ENCODE results near the gene PLB1. TPM values are rescaled to one million over a fixed set of nuclear protein-coding genes. Genes with fewer than 3 reads are reported as not detected.

Gene PLB1
- total RNA-seq, 1 donor from 2014 or later: 0.64 TPM

DNA sequence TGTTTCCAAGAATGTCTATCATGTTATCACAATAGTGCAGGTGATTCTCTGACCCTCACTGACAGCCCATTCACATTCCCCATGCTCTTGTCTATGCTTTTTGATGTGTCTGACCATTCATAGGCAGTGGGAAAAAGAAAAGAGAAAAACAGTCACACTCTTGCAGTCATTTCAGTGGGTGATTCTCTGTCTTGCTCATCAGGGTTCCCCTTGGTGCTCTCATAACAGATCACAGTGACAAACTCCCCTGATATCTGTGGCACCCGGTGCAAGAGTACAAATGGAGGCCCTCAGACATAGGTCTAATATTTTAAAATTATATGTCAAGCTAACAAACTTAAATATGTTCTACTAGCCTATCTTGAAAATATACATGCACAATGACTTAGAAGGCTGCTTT lies 183.1 kb downstream of the PLB1 start:
- Mint-ChIP-seq H3K27me3 (no peaks in the 10 kb centered on the region), H3K9me3 (no peaks in the 10 kb centered on the region), H3K27ac (no peak overlapping the region), H3K4me3 (no peak overlapping the region), H3K36me3 (ENCODE audit: low read depth) (no peaks in the 10 kb centered on the region), H3K4me1 (peaks cover 14% of the 10 kb centered on the region)
- POLR2A ChIA-PET: interaction anchor here (0.5 kb wide), 1 partner anchor 53 kb away, joined by 3 read pairs; no protein-coding TSS in a partner anchor
- intact Hi-C loops (cut with micrococcal nuclease): no loop called here
- CTCF ChIA-PET: no interaction called here
- TF ChIP-seq, protein P1, sequence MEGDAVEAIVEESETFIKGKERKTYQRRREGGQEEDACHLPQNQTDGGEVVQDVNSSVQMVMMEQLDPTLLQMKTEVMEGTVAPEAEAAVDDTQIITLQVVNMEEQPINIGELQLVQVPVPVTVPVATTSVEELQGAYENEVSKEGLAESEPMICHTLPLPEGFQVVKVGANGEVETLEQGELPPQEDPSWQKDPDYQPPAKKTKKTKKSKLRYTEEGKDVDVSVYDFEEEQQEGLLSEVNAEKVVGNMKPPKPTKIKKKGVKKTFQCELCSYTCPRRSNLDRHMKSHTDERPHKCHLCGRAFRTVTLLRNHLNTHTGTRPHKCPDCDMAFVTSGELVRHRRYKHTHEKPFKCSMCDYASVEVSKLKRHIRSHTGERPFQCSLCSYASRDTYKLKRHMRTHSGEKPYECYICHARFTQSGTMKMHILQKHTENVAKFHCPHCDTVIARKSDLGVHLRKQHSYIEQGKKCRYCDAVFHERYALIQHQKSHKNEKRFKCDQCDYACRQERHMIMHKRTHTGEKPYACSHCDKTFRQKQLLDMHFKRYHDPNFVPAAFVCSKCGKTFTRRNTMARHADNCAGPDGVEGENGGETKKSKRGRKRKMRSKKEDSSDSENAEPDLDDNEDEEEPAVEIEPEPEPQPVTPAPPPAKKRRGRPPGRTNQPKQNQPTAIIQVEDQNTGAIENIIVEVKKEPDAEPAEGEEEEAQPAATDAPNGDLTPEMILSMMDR (IDR thresholded peaks at IDR 0.05): no peak
- DNase-seq (no peak), ATAC-seq (ENCODE audit: low read depth) (no peak)

DNA sequence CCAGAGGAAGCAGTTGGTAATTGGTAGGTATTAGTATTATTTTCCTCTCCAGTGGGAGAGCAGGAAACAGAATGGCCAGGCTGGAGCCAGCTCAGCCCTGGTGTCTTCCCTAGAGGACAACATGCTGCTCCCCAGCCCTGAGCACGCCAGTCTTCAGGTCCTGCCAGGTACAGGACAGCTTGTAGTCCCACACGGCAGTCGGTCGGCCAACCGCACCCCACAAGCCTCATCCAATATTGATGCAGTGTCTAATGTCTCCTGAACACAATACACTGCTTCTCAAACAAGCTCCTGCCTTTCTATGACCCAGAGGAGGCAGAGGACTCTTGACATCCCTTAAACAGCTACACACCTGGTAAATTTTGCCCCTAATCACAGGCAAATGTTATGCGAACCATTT lies 184.8 kb downstream of the PLB1 start:
- peak overlapping the region; percentile 5 for H3K27ac Mint-ChIP-seq
- TF ChIP-seq, protein P1 (IDR thresholded peaks at IDR 0.05): no peak
- ChIA-PET POLR2A (interaction anchor here (0.5 kb wide), 1 partner anchor 82 kb away, joined by 3 read pairs; no protein-coding TSS in a partner anchor), CTCF (no interaction called here)
- ATAC-seq (ENCODE audit: low read depth) (no peak), DNase-seq (no peak)
- H3K27me3 Mint-ChIP-seq: no peaks in the 10 kb centered on the region
- intact Hi-C loops (cut with micrococcal nuclease): loop anchor here (1.0 to 5.0 kb wide), 2 partner anchors 71 to 88 kb away; partner anchors contain the start of gene PPP1CB
- no peaks in the 10 kb centered on the region for H3K36me3 Mint-ChIP-seq (ENCODE audit: low read depth)
- peaks cover 14% of the 10 kb centered on the region for H3K4me1 Mint-ChIP-seq
- H3K9me3 Mint-ChIP-seq: no peaks in the 10 kb centered on the region
- H3K4me3 Mint-ChIP-seq: no peak overlapping the region

DNA sequence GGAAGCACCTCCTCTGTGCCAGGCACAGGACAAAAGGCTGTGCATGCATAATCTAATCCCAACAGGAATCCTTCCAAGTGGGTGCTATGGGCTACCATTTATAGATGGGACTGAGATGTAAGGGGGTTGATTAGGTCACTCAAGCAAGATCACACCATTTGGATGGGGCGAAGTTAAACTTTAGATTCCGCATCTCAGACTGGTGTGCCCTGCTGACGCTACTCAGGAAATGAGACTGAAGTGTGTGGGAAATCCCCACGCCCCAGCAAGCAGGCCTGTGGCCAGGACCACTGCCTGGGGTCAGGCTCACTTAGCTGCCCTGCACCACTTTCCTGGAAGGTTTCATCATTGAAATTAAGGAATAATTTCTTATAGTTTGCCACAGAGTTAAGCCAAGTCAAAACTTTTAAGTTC lies 185.3 kb downstream of the PLB1 start:
- peak; percentile 95 for ATAC-seq (ENCODE audit: low read depth)
- H3K27me3 Mint-ChIP-seq: no peaks in the 10 kb centered on the region
- peak overlapping the region; percentile 5 for H3K27ac Mint-ChIP-seq
- H3K36me3 Mint-ChIP-seq (ENCODE audit: low read depth): no peaks in the 10 kb centered on the region
- no peaks in the 10 kb centered on the region for H3K9me3 Mint-ChIP-seq
- H3K4me3 Mint-ChIP-seq: no peak overlapping the region
- DNase-seq: peak; percentile 25
- TF ChIP-seq, protein P1 (IDR thresholded peaks at IDR 0.05): no peak
- ChIA-PET POLR2A (interaction anchor here (0.5 to 0.6 kb wide), 3 partner anchors 69 to 213 kb away, joined by 3 to 5 read pairs (median 3); partner anchors contain the start of gene WDR43), CTCF (no interaction called here)
- intact Hi-C loops (cut with micrococcal nuclease): loop anchor here (1.0 to 5.0 kb wide), 2 partner anchors 70 to 89 kb away; partner anchors contain the start of gene PPP1CB
- H3K4me1 Mint-ChIP-seq: peaks cover 14% of the 10 kb centered on the region

DNA sequence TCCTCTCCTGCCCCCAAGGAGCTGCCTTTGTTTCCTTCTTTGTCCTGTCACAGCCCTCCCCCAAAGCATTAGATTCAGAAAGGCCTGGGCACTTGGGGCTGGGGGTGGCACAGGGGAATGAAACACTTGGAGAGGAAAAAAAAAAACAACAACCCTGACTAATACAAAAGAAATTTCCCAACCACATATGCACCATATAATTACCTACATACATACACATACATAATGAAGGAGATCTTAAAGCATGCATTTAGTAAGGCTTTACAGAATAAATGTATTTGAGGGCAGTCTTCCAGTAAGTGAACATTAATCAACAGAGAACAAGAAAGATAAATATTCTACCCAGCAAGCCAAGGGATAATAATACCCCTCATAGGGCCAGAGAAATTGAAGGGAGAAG lies 185.7 kb downstream of the PLB1 start:
- POLR2A ChIA-PET: interaction anchor here (0.5 to 0.6 kb wide), 2 partner anchors 70 to 213 kb away, joined by 3 to 5 read pairs; partner anchors contain the start of gene WDR43
- H3K4me1 Mint-ChIP-seq: peaks cover 14% of the 10 kb centered on the region
- DNase-seq: no peak
- no peak for ATAC-seq (ENCODE audit: low read depth)
- intact Hi-C loops (cut with micrococcal nuclease): loop anchor here (1.0 to 5.0 kb wide), 2 partner anchors 70 to 89 kb away; partner anchors contain the start of gene PPP1CB
- no peak overlapping the region for H3K4me3 Mint-ChIP-seq
- TF ChIP-seq, protein P1 (IDR thresholded peaks at IDR 0.05): no peak
- no peaks in the 10 kb centered on the region for H3K9me3 Mint-ChIP-seq
- H3K27me3 Mint-ChIP-seq: no peaks in the 10 kb centered on the region
- H3K27ac Mint-ChIP-seq: peak overlapping the region; percentile 5
- no peaks in the 10 kb centered on the region for H3K36me3 Mint-ChIP-seq (ENCODE audit: low read depth)
- CTCF ChIA-PET: interaction anchor here (1.3 kb wide), 1 partner anchor 87 kb away, joined by 4 read pairs; no protein-coding TSS in a partner anchor

DNA sequence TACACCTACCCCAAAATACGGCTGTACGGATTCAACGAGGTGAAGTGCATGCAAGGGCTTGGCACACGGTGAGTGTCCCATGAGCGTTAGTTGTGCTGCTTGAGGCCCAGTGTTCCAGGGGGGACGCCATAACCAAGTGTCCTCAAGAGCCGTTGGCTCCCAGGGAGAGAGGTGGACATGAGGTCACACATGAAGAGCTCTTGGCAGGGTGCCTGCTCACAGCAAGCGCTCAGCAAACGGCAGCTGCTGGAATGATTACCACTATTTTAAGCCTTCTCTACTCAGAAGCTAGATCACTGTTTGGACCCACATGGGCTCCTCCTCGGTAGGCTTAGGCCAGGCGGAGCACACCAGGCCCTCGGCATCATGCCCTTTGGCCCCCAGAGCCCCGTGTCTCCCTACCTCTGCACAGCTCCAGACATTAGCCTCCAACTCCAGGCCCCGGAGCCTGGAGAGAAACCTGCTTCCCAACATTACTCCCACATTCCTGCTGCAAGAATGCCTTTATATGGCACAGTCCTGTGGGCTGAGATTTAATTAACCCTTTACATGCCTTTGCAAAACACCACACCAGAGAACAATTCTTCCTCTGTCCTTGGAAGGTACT lies 187.3 kb downstream of the PLB1 start:
- Mint-ChIP-seq H3K27ac (peak overlapping the region; percentile 6), H3K4me1 (peaks cover 14% of the 10 kb centered on the region)
- intact Hi-C loops (cut with micrococcal nuclease): loop anchor here (5.0 kb wide), 1 partner anchor 91 kb away; no protein-coding TSS in a partner anchor

More for the DNA sequence above, 187.3 kb downstream of the PLB1 start:
- ATAC-seq (ENCODE audit: low read depth) (no peak), DNase-seq (no peak)
- TF ChIP-seq, protein P1 (IDR thresholded peaks at IDR 0.05): no peak
- POLR2A ChIA-PET: no interaction called here
- H3K9me3 Mint-ChIP-seq: no peaks in the 10 kb centered on the region
- H3K4me3 Mint-ChIP-seq: no peak overlapping the region
- no peaks in the 10 kb centered on the region for H3K36me3 Mint-ChIP-seq (ENCODE audit: low read depth)
- no peaks in the 10 kb centered on the region for H3K27me3 Mint-ChIP-seq
- CTCF ChIA-PET: no interaction called here
